Measurements from ENCODE around the gene TAC4.

Gene TAC4

GRCh38 chr17:49820773-49821172 is 27.1 kb downstream of the TAC4 start:
- TF ChIP-seq CTCF (IDR thresholded peaks at IDR 0.05; ENCODE audit: insufficient read depth, low read length) (no peak), REST (IDR thresholded peaks at IDR 0.05; ENCODE audit: insufficient replicate concordance, low read depth) (no peak)
- DNase-seq (ENCODE audit: low read depth in 1 of 2, low spot score in 1 of 2) = no peak
- Histone ChIP-seq H3K27ac (replicated peaks) (no peak overlapping the region), H3K4me3 (replicated peaks; ENCODE audit: insufficient read depth, low read length) (no peak overlapping the region), H3K27me3 (ENCODE audit: insufficient read depth, poor library complexity, severe bottlenecking) (no peaks in the 10 kb centered on the region)

- Histone ChIP-seq H3K27ac (replicated peaks) (no peak overlapping the region), H3K27me3 (ENCODE audit: insufficient read depth, poor library complexity, severe bottlenecking) (no peaks in the 10 kb centered on the region), H3K4me3 (replicated peaks; ENCODE audit: insufficient read depth, low read length) (no peak overlapping the region)
- TF ChIP-seq POLR2AphosphoS5 (IDR thresholded peaks at IDR 0.05; ENCODE audit: low read depth) = no peak
- TF ChIP-seq SPI1 (IDR thresholded peaks at IDR 0.05; ENCODE audit: borderline replicate concordance, low read depth) = no peak
- TF ChIP-seq GABPA (IDR thresholded peaks at IDR 0.05; ENCODE audit: low read depth) = no peak
- no peak for TF ChIP-seq REST (IDR thresholded peaks at IDR 0.05; ENCODE audit: insufficient replicate concordance, low read depth)
- no peak for TF ChIP-seq CTCF (IDR thresholded peaks at IDR 0.05; ENCODE audit: insufficient read depth, low read length)
- no peak for DNase-seq (ENCODE audit: low read depth in 1 of 2, low spot score in 1 of 2)
Measured at GRCh38 chr17:49819651-49820050, 28.2 kb downstream of the TAC4 start.

- DNase-seq (ENCODE audit: low read depth in 1 of 2, low spot score in 1 of 2) = no peak
- H3K4me3 ChIP-seq (replicated peaks; ENCODE audit: insufficient read depth, low read length) = no peak overlapping the region
- H3K27me3 ChIP-seq (ENCODE audit: insufficient read depth, poor library complexity, severe bottlenecking) = no peaks in the 10 kb centered on the region
- no peak overlapping the region for H3K27ac ChIP-seq (replicated peaks)
- TF ChIP-seq REST (IDR thresholded peaks at IDR 0.05; ENCODE audit: insufficient replicate concordance, low read depth) (no peak), POLR2AphosphoS5 (IDR thresholded peaks at IDR 0.05; ENCODE audit: low read depth) (no peak), CTCF (IDR thresholded peaks at IDR 0.05; ENCODE audit: insufficient read depth, low read length) (no peak), SPI1 (IDR thresholded peaks at IDR 0.05; ENCODE audit: borderline replicate concordance, low read depth) (no peak), GABPA (IDR thresholded peaks at IDR 0.05; ENCODE audit: low read depth) (no peak)
Measured at GRCh38 chr17:49819138-49819537, 28.7 kb downstream of the TAC4 start.

All from HL-60 (cell line).